ENCODE results near the gene TMEM8B. TPM values are rescaled to one million over a fixed set of nuclear protein-coding genes. Genes with fewer than 3 reads are reported as not detected.
A peak's percentile ranks its signal among the peaks of the same experiment; 100 is the strongest.

TMEM8B gene
- total RNA-seq, 1 donor = 1.1 TPM

DNA sequence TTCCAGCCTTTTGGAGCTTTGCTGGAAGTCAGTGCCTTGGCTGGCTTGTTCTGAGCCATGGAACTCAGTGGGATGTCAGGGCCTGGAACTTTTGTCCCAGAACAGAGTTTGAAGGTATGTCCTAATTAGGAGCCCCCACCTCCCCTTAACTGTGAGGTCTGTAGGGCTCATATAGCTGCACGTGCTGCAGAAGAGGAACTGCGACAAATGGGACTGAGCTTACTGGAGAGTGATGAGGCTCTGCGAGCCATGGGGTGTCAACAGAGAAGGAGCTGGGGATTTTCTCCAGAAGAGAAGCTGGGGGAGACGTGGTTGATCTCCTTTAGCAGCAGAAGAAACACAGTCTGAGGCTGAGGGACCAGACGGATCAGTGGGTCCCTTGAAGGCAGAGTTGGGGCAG lies 10.9 kb downstream of the TMEM8B start:
- DNase-seq (ENCODE audit: low read depth in 2 of 3, low spot score in 2 of 3) = no peak

DNA sequence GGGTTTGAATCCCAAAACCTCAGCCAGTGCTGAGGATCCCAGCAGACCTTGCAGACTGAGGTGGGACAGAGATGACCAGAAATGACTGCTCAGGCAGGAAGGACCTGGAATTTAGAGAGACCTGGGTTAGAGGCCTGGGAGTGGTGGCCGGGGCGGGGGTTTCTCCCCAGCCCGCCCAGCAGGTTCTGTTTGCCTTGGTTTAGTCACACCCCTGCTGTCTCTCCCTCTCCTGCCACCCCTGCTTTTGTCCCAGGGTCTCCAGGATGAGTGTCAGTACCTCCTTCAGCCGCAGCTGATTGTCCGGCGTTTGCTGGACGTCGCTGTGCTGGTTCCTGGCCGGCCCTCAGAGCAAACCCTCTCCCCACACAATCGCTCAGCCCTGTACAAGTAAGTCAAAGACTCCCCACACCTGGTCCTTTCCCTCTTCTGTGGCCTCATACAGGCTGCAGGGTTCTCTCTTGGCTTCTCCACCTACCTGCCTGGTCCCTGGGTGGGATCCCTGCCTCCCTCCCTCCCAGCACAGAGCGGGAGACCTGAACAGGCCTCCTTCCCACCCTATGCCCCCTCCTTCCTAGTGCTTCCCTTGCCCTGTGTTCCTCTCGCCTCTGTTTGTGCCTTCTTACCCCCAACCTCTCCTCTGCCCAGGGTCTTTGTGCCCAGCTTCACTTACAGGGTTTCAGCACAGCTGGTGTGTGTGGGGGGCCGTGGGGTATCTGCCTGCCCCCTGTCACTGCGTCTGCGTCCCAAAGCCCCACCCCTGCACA lies 12.0 kb downstream of the TMEM8B start:
- DNase-seq (ENCODE audit: low read depth in 2 of 3, low spot score in 2 of 3) = no peak

DNA sequence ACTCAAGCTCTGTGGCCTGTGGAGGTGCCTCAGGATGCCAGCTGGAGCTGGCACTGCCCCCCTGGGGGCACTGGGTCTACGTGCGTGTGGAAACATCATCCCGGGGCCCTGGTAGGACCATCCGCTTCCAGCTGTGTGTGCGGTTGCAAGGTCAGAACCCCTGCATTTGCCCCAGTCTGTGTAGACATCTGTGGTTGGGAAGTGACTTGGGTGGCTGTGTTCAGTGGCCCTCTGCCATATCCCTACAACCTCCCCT lies 12.5 kb downstream of the TMEM8B start:
- no peak for DNase-seq (ENCODE audit: low read depth in 2 of 3, low spot score in 2 of 3)

DNA sequence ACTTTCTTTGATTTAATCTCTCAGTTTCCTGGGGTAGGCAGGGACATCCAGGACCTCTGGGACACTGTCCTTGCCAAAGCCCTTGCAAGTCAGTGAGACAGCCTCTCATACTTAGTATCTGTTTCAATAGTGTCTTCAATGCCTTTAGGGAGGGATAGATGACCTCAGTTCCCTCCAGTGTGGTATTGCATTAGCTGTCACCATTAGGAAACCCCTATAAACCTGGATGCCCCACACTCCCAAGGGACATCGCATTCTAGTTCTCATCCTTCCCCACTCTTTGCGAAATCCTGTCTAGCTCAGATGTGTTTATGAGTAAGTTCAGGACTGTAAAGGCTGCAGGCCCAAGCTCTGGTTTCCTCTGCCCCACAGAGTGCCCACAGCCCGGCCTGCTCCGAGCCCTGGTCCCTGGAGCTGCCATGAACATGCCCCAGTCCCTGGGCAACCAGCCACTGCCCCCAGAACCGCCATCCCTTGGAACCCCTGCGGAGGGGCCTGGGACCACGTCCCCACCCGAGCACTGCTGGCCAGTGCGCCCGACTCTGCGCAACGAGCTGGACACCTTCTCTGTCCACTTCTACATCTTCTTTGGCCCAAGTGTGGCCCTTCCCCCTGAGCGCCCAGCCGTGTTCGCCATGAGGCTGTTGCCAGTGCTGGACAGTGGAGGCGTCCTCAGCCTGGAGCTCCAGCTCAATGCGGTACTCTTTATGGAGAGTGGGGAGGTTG lies 13.2 kb downstream of the TMEM8B start:
- DNase-seq (ENCODE audit: low read depth in 2 of 3, low spot score in 2 of 3) = no peak

DNA sequence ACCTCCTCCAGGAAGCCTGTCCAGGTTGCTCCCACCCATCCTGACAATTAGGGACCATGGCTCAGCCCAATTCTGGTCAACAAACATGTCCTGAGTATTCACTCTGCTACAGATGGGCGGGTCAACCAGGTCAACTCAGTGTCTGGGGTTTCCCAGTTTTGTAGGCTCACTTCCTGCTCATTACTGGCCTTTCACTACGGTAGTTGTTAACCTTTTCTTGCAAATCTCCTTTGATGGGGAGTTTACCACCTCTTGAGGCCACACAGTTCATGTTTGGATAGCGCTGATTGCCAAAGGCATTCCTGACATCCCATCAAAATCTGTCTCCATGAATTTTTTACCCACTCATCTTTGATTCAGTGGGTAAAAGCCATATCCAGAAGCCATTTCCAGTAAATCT lies 13.8 kb downstream of the TMEM8B start:
- no peak for DNase-seq (ENCODE audit: low read depth in 2 of 3, low spot score in 2 of 3)

DNA sequence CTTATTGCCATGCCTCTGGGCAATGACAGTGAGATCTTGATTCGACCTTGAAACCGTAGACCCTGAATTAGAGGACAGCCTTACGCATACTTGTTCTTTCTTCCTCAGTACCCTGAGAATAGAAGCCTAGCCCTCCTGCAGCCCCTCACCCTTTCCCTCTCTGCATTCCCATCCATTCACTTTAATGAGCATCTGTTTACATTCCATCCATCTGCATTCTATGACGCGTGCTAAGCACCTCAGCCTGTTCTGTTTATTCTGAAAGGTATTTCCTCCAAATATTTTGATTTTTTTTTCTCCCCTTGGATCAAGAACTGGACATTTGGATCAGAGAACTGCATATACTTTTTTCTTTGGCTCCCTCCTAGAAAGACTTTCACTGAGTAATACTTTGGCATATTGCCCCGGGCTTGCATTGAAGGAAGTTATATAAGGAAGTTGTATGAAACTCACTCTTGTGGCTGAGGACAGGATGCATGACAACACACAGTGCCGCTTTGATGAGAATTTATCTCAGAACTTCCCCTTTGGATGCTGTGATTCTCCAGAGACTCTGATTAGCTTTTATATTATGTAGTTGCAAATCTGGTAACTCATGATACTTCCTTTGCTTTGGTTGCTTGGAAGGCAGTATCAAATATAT lies 15.7 kb downstream of the TMEM8B start:
- peak in 2 of 3 donors; percentile 88 to 96 for DNase-seq (ENCODE audit: low read depth in 2 of 3, low spot score in 2 of 3)

DNA sequence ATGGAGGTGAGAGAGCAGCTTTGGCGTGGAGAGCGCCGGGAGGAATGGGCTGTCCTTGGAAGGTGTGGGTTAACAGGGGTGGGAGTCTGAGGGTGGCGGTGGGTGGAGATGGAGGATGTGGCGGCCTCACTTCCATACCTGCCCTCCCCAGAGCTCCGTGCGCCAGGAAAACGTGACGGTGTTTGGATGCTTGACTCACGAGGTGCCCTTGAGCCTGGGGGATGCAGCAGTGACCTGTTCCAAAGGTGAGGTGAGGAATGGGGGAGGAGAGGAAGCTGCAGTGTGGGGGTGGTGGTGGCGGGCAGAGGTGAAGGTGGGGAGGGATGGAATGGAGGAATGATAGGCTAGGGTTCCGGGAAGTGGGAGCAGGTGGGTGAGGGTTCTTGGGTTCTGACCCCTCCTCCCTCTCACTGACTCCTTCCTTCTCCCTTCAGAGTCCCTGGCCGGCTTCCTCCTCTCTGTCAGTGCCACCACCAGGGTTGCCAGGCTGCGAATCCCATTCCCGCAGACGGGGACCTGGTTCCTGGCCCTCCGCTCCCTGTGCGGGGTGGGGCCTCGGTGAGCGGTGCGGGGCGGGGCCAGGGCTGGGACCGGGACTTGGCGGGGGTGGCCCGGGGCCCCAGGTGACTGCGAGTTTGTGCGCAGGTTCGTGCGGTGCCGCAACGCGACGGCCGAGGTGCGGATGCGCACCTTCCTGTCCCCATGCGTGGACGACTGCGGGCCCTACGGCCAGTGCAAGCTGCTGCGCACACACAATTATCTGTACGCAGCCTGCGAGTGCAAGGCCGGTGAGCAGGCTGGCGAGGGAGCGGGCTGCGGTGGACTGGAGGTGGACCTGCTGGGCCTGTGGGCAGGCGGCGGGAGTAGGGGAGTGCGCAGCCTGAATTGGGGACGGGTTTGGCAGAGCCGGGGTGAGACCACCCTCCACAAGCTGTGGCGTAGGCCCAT lies 17.1 kb downstream of the TMEM8B start:
- no peak for DNase-seq (ENCODE audit: low read depth in 2 of 3, low spot score in 2 of 3)

DNA sequence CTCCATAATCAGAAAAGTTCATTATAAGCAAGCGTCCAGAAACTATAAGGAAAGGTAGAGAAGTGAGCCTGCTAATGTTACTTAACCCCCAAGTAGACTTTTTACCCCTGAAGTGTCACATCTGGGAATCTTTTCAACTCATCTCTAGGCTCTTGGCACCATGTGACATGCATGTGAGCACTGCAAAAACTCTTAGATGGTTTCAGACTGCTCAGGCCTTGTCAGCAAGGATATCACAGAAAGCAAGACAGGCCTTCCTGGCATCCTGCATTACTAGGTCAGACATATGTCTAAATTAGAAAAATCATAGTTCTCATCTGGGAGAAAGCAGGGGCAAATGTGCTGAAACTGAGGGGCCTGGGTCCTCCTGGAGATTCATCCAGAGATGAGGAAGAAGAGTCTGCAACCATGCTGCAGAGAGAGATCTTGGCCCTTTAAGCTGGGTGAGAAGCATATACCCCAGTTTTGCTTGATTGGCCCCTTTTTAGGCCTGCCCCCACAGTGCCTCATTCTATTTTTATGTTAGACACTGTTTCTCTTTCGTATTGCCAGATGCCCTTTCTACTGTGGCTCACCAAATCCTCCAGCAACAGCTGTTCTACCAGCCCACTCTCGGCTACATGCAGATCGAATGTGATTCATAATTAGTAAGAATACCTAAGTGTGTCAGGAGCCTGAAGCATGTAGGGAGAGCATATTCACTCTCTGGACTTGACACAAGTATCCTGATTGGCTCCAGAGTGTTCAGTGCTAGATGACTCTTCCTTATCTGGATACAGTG lies 19.0 kb downstream of the TMEM8B start:
- no peak for DNase-seq (ENCODE audit: low read depth in 2 of 3, low spot score in 2 of 3)

DNA sequence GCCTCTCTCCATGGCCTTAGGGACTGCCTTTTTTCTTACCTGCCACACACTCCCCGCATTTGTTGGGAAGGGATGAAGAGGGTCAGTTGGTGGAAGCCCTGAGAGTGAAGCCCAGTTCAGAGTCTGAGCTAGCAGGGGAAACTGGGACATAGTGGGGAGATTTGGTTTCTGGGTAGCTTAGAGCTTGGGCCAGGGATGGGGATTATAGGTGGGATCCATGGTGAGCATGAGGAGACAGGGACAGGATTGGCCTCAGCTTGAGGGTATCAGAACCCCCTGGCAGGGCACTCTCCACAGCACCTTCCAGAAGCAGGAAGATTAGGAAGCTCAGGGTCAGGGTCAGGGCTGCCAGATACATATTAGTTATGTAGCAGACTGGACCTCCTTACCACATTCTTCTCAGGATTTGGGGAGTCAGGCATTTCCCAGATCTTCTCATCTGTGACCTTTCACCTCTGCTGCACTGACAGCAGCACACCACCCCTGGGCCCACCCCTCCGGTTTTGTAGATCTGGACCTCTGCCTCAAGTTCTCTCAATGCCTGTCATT lies 23.3 kb downstream of the TMEM8B start:
- DNase-seq (ENCODE audit: low read depth in 2 of 3, low spot score in 2 of 3) = no peak

DNA sequence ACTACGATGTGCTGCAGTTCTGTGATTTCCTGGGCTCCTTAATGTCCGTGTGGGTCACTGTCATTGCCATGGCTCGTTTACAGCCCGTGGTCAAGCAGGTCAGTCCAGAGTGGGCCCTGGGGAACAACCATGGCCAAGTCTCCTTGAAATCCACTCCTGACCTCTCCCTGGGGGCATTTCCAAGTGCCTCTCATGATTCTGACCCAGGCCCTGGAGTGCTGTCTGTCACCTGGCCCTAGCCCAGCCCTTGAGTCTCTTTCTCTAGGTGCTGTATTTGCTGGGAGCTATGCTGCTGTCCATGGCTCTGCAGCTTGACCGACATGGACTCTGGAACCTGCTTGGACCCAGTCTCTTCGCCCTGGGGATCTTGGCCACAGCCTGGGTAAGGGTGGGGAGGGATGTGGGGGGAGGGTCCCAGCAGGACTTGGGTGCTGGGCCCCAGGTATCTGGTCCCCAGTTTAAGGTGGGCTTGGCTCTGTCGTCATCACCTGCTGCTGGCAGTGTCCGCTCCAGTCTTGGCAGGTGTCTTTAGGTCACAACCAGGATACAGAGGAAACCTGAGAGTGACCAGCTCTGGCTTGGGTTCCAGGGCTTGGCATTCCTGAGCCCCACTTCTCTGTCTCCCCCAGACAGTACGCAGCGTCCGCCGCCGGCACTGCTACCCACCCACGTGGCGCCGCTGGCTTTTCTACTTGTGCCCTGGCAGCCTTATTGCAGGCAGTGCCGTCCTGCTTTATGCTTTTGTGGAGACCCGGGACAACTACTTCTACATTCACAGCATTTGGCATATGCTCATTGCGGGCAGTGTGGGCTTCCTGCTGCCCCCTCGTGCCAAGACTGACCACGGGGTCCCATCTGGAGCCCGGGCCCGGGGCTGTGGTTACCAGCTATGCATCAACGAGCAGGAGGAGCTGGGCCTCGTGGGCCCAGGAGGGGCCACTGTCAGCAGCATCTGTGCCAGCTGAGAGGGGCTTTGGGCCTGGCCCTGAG lies 24.1 kb downstream of the TMEM8B start:
- no peak for DNase-seq (ENCODE audit: low read depth in 2 of 3, low spot score in 2 of 3)

DNA sequence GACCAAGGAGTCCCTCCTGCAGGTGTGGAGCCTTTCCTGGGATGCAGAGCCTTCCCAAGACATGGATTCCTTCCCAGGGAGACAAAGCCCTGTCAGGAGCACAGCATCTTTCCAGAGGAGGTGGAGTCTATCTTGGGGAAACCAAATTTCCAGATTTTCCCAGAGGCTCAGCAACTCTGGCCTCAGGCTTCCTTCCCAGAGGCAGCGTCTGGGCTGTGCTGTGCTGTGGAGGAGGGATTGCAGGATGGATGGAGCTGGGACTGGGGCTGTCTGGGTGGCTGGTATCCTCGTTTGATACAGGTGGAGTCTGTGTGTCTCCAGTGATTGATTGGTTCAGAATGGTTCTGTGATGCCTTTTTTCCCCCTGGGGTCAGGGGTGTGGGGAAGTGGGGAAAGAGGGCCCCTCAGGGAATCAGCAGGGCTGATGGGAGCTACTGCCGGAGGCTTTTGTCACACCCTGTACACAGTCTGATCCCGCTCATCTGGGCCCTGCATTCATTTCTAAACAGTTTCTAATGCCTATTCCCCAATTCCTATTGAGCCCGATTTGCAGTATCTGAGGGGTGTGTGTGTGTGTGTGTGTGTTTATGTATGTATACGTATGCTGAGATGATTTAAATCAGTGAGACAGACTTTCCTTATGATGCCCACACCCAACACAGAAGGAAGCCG lies 25.2 kb downstream of the TMEM8B start:
- no peak for DNase-seq (ENCODE audit: low read depth in 2 of 3, low spot score in 2 of 3)

DNA sequence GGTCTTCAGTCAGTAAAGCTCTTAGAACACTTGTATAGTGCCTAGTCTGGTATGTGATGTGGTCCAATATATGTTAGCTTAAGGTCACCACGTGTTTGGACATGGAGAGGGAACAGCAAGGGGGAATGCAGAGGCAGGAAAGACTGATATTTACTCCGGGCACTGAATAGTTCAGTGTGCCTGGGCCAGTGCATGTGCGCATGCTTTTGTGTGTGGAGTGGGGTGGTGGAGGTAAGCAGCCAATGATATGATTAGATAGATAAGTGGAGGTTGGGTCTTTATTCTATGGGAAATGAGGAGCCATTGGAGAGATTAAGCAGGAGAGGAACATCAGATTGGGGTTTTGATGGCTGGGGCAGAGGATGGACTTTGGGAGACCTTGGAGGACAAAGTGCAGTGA lies 27.2 kb downstream of the TMEM8B start:
- DNase-seq (ENCODE audit: low read depth in 2 of 3, low spot score in 2 of 3) = no peak

DNA sequence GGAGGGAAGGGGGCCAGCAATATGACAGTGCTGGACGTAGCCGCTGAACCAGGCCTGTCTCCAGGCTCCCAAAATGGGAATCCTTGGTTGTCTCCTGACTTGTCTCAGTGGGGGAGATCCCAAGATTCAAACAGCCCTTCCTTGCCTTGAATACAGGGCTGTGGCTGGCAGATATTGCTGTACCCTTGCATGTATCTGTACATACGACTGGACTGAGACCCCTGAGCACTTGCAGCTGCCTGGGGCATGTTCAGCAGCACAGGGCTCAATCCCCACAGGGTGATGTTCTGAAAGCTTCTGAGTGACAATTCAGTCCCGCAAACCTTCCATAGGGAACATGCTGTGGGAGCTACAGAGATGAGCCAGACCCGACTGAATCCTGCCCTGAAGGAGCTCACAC lies 27.9 kb downstream of the TMEM8B start:
- no peak for DNase-seq (ENCODE audit: low read depth in 2 of 3, low spot score in 2 of 3)

DNA sequence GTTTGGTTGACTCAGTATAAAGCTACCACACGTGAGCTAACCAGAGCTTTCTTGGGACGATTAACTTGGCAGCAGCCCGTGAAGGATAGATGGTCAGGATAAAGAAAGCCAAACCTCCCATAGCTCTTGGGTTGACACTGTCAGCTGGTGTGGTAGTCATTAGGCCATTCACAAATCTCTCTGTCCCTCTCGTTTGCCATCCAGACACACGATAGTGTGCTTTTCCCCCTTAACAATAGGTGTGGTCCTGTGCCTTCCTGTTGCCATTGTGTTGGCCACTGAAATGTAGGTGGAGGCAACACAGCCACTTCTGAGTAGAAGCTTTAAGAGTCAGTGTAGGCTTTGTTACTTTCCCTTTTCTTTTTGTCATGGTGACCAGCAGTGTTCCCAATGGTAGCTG lies 29.4 kb downstream of the TMEM8B start:
- no peak for DNase-seq (ENCODE audit: low read depth in 2 of 3, low spot score in 2 of 3)

DNA sequence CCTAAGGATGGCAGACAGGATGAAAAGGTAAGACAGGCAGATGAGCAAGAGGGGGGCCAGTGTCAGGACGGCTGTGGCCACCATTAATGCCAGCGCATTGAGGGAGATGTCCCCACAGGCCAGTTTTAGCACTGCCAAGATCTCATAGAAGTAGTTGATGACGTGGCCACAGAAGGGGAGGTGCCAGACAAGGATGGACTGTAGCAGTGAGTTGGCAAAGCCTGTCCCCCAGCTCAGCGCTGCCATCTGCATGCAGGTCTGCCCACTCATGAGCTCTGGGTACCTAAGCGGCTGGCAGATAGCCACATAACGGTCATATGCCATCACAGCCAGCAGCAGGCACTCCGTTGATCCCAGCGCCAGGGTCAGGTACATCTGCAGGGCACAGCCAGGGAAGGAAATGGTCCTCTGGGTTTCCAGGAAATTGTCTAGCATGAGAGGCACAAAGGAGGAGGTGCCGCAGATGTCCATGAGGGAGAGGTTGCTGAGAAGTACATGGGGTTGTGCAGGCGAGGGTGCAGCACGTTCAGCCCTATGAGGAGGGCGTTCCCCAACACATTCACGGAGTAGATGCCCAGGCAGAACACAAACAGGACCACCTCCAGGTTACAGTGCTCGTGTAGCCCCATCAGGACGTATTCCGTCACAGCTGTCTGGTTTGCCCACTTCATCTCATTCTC lies 30.4 kb downstream of the TMEM8B start:
- DNase-seq (ENCODE audit: low read depth in 2 of 3, low spot score in 2 of 3) = peak in 2 of 3 donors; percentile 76 to 81

DNA sequence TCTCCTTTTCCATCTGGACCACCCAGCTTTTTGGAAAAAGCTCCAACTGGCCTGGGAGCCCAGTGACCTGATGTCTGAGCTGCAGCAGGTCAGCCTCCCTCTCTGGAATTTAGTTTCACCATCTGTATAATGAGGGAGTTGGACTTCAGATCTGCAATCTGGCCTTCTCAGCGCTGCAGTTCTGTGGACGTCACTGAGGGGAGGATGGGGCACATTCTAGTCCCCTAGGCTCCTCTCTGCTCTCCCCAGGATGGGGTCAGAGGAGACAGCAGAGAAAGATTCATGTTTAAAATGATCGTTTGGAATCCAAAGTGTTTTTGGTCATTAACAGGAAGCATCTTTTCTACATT lies 30.9 kb downstream of the TMEM8B start:
- DNase-seq (ENCODE audit: low read depth in 2 of 3, low spot score in 2 of 3) = no peak

DNA sequence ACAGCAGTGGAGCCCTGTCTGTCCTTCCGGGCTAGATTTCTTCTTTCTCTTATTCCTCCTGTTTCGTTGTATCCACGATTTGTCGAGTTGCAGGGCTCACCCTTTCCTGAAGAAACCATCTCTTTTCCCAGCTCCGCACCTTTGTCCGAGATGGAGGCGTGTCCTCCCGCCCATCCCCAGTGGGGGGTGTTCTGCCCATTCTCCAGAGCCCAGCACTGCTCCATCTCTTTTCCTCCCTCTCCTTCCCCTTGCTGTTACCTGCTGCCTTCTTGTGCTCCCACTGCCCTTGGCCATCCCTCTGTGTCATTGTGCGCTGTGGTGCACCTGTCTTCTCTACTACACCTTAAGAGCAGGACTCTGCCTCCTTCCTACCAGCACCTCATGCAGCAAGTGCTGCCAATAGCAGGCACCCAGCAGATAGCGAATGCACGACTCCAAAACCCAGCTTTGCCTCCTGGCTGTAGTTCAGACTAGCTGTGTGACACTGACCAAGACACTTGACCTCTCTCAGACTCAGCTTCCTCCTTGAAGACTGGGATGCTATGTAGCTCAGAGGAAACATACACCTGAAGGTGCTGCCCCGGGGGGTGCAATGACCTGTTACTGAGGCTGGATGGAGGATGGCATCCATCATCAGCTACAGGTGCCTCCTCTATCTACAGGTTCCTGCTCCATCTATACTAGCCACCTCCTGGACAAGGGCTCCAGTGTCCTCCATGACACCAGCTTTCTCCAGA lies 32.3 kb downstream of the TMEM8B start:
- no peak for DNase-seq (ENCODE audit: low read depth in 2 of 3, low spot score in 2 of 3)
